HK-2 (cell line): ENCODE measurements around the gene ZBTB12.
A peak's percentile ranks its signal among the peaks of the same experiment; 100 is the strongest.
"Not testable (repeated sequence)": the region's sequence is repeated elsewhere in the genome, so short reads cannot be mapped to it uniquely, and the experiment has no call there.

Experiments used
- DNase-seq: peaks from one replicate; pipeline ENCODE4 v3.0.0-alpha.2; 2018; ENCODE audit not compliant: unreplicated experiment

The ZBTB12 gene

DNA sequence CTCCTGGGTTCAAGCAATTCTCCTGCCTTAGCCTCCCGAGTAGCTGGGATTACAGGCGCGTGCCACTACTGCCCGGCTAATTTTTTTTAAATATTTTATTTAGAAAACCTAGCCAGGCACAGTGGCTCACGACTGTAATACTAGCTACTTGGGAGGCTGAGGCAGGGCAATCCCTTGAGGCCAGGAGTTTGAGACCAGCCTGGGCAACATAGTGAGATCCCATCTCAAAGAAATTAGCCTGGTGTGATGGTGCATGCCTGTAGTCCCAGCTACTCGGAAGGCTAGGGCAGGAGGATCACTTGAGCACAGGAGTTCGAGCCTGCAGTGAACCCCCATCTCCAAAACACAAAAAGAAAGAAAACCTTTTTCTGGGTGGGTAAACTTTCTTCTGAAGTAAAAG, 25.5 kb downstream of the ZBTB12 start:
- no peak for DNase-seq

DNA sequence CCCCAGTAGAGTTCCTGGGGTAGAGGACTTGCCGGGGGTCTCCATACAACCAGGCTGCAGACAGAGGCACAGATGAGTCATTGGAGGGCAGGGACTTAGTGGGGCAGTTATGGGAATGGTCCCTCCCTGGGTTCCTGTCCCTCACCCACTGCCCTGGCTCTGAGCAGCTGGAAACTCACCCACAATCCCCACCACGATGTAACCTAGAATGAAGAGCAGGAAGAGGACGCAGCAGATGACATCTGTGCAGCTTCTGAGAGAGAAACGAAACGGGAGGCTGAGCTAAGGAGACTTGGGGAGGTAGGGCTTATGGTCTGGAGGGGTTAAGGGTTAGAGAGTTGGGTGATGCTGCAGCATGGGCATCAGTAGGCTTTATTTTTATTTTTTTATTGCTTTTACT, 26.0 kb downstream of the ZBTB12 start:
- DNase-seq: no peak

DNA sequence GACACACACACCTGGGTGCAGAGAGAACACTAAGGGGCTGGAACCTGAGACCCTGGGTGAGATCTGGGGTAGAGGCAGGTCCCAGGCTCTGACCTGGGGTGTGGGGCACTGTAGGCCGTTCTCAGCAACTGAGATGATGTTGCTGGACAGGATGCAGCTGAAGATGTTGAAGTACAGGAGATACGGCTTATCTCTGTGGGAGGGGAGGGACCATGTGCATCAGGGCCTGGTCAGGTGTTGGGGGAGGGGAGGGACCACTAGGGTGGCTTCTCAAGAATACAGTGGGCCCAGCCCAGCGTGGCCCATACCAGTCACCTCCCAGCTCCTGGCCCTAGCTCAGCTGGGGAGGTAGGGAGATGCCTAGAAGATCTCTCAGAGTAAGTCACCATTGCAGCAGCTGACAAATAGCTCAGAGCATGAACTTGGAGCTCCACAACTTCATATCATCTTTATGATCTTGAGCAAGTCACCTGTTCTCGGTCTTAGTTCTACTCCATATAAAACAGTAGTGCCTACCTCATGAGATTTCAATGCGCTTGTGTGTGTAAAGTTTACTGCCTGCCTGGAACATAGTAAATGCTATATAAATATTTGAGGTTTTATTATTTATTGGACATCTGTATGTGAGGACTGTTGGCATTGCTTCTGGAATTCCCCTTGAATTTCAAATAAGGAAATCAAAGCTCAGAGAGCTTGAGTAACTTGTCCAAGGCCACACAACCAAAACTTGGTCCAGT, 26.9 kb downstream of the ZBTB12 start:
- DNase-seq: no peak

DNA sequence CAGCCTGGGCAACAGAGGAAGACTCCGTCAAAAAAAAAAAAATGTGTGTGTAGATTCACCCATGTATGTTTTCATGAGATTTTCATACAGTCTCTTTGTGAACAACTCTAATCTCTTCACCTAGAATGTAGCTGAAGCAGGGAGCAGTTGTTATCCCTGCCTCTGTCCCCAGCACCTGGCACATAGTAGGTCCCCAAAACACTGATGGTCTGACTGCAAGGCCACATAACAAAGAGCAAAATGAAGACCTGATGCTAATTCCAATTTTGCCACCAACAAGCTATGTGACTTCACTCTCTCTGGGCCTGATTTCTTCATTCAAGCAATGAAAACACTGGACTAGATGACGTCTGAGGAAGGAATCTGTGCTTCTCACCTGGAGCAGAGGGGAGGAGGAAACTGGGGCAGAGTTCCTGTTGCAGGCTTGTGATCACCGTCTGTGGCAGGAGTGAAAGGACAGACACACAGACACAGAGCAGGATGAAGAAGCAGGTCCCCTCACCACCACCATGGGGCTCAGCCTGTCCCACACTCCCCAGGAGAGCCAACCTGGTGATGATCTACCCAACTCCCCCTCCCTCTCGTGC, 27.7 kb downstream of the ZBTB12 start:
- no peak for DNase-seq

DNA sequence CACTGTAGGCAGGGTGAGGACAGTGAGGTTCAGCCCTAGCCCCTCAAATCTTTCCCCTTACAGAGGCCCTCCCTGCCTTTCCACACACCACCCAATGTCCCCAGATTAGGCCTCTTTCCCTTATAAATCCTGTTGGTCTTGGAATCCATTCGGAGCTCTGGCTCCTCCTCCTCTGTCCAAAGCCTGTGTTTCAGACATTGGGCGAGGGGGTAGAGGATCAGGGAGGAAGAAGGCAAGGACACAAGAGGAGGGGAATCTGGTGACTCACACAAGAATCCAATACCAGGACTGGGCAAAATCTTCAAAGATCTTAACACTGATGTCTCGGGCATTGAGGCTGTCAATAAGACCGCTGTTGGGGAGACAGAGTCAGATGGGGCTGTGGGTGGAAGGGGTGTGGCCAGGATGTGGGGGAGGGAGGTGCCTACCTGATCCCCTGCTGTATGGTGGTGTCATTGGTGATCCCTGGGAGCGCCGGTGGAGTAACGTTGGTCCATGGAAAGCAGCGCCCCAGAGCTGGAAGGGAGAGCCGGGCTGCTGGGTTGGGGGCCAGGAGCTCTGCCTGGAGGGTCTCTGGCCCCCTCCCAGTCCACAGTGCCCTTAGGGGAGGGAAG, 30.7 kb downstream of the ZBTB12 start:
- no peak for DNase-seq

DNA sequence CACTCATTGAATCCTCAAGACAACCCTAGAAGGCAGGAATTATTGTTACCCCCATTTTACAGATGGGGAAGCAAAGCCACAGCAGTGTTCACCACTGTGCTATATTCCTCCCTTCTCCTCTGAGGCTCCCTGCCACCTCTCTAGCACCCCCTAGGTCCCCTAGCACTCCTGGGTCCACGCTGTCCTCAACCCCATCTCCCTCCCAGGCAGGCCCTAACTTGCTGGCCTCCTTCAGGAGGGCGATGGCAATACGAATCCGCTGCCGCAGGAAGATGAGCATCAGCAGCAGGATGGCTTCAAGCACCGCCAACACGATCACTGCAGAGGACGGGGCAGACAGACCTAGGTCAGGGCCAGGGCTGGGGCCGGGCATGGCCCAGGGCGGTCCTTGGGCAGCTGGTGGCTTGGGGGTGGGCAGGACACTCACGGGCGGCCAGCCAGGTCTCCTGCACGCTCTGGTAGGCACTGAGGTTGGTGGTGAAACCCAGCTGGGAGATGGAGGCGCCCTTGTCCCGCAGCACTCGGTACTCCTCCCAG, 31.4 kb downstream of the ZBTB12 start:
- no peak for DNase-seq

DNA sequence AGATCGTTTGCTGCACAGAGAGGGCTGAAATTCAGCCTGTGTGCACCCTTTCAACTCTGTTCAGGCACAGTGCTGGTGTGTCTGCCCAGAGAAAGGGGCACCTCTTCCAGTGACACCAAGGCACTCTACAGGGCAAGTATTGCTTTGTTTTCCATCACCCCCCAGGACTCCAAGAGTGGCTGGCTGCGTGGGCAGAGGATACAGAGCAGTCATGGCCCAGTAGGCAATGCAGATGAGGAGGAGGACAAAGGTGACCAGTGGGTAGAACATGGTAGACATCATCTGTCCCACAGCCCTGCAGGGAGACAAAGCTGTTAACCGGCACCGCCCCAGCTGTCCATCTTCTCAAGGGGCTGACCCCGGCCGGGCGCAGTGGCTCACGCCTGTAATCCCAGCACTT, 32.5 kb downstream of the ZBTB12 start:
- DNase-seq: no peak

DNA sequence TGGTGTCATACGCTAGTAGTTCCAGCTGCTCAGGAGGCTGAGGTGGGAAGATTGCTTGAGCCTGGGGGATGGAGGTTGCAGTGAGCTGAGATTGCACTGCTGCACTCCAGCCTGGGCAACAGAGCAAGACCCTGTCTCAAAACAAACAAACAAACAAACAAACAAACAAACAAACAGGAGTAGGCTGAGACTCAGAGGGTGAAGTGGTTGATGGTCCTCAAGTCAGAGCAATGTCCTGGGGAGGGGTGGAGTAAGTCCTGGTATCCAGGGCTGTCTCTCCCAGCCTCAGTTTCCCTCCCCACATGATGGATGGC, 33.3 kb downstream of the ZBTB12 start:
- DNase-seq: not testable (repeated sequence)

DNA sequence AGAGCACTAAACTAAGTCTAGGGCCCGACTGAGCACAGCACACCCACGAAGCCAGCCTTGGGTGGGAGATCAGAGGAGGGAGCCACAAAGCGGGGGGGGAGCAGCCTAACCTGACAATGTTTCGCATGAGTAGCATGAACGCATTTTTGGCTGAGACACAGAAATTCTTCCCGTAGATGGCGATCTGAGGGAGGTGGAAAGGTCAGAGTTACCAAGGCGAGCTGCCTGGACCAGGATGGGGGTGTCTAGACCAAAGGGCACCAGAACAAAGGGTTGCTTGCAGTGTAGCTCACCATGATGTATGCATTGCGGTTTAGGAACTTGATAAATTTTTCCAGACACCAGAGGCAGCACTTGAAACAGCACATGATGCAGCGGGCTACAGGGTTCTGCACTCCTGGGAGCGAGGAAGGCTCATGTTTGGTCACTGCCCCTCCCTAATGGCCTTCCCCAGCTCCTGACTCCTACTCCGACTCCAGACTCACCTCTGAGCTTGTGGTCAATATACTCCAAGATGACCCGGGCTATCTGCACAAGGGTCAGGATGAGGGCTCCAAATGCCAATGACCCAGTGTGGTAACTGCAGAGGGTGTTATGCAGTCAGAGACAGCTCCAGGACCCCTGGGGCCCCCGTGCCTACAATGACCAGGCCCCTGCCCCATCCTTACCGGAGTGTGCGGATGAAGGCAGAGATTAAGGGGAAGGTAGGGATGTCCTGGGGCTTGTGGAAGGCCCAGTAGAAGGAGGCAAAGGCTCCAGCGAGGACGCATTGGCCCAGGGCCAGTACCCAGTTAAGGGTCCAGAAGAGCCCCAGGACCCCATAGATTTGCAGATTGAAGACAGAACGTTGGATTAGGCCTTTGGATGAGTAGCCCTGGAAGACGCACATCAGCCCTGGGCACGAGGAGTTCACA, 36.4 kb downstream of the ZBTB12 start:
- DNase-seq: no peak

DNA sequence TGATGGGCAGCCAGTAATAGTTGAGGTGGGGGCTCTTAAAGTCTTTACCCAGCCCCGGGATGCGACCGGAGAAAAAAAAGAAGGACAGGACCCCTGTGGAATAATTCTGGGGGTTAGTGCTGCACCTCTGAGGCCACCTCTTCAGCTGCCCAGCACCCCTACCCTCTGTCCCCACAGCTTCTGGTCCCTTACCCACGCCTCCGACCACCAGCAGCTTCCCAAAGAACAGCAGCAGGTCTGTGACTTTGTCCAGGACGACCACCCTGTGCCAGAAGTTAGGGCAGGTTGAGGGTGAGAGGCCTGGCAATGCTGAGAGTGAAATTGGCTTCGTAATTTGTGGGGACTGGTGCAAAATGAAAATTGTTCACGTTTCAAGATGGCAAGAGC, 37.1 kb downstream of the ZBTB12 start:
- DNase-seq: no peak

DNA sequence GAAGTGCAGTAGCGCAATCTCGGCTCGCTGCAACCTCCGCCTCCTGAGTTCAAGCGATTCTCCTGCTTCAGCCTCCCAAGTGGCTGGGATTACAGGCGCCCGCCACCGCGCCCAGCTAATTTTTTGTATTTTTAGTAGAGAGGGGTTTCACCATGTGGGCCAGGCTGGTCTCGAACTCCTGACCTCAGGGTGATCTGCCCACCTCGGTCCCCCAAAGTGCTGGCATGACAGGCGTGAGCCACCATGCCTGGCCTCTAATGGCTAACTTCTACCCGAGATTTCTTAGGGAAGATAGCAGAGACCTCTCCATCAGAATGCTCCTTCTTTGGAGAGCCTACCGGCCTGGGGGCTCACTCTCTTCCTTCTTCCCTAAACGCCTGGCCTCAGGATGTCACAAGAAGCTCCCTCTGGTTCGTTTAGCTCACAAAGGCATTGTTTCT, 37.7 kb downstream of the ZBTB12 start:
- DNase-seq: not testable (repeated sequence)

DNA sequence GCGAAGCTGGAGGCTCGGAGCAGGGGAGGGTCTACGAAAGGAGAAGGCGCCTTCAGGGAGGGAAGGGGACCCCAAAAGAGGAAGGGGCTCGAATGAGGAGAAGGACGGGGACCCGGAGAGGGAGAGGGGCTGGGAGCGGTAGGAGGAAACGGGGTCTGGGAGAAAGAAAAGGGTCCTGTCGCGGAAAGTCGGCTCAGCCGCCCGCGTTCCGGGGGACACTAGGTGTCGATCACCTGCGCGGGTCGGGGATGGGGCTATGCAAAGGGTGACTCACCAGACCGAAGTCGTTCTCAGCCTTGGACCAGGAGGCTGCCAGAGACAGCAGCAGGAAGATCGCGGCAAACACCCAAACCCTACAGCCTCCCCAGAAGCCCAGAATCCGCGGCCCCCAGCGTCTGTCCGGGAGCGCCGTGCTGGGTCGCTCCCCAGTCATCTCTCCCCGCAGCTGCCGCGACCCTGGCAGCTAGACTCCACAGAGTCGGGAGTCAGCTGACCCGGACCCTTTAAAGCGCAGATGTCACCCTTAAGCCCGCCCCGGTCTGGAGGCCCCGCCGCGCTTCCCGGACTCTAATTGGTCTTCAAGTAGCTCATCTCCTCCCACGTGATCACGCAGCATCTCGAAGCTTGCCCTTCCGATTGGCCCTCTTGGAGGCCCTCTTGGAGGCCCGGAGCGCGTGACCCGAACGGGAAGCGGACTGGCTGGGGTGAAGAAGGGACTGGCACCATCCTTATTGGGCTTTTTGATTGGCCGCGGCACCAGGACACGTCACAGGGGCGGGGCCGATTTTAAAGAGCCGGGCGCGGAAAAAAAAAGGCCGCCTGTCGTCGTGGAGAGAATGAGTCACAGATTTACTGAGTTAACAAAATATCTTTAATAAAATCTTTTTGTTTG, 39.3 kb downstream of the ZBTB12 start, which contains the start of gene NEU1:
Gene NEU1, minus strand, starts transcription at position 478 of the 892 bp plus-strand sequence. Its CDS starts 45 bp downstream, at position 433.
- peak; percentile 100 for DNase-seq

DNA sequence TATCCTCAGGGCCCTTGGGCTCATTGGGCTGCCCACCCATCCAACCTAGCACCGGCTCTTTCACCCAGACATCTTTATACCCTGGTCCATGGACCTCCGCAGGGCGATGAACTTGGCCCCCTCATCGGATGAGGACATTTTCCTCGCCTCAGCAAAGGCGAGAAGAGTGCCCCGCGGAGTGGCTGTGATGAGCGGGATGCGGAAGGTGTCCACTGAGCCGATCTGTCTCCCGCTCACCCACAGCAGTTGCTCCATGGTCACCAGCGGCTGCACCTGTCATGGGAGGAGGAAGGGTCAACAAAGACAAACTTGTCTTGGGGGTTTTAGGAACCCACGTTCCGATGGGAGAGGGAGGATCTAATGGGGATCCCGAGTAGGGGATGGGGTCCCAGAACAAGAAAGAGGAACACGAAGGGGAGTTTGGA, 40.0 kb downstream of the ZBTB12 start:
- no peak for DNase-seq

DNA sequence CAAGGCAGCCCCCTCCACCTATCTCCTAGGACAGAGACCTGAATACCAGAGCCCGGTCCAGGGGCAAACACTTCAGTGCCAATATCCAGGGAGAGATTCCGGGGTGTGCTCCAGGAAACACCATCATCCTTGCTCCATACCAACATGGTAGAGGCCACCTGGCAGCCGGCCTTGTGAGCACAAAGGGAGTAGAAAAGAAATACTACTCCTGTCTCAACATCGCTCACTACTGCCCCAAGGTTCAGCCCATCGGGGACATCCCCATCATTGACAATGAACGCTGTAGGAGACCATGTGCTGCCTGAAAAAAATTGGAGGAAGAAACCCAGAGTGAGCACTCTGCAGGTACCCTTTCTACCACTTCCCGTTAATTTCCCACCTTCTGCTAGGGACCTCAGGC, 40.7 kb downstream of the ZBTB12 start:
- DNase-seq: no peak

DNA sequence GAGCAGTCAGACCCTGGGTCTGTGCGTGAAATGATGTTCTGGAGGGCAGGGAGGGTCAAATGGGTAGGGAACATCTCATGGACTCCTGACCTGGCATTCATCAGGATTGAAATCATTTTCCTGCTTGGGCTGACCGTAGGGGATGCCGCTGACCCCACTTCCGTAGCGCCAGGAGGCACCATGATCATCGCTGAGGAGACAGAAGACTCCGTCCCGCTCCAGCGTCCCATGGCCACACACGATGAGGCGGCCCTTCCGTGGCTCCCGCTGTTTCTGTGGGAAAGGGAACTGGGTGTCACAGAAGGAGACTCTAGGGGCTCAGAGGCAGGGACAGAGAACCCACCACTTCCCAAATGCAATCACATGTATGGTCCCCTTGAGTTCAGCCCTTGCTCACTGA, 41.5 kb downstream of the ZBTB12 start:
- DNase-seq: no peak

DNA sequence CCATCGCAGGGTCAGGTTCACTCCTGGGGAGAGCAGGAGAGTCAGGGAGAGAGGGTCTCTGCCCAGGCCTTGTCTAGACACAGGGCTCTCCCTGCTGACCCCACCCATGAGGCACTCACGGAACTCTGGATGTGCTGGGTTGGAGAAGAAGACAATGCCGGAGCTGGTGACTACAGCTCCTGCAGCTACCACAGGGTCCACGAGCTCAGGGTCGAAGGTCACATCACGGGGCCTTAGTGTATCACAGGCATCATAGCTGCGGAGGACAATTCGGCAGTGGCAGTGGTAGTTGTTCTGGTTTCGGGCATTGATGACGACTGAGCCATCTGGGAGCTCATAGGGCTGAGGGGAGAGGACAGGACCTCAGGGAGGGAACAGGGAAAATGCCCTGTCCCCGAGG, 42.0 kb downstream of the ZBTB12 start:
- DNase-seq: no peak

DNA sequence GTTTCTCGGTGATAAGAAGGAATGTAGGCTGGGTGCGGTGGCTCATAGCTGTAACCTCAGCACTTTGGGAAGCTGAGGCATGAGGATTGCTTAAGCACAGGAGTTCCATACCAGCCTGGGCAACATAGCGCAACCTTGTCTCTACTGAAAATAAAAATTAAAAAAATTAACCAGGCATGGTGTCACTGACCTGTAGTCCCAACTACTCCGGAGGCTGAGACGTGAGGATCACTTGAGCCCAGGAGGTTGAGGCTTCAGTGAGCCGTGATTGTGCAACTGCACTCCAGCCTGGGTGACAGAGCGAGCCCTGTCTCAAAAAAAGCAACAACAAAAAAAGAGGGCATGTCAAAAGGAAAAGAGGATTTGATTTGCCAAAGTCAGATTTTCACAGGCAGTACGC, 43.2 kb downstream of the ZBTB12 start:
- DNase-seq: no peak

DNA sequence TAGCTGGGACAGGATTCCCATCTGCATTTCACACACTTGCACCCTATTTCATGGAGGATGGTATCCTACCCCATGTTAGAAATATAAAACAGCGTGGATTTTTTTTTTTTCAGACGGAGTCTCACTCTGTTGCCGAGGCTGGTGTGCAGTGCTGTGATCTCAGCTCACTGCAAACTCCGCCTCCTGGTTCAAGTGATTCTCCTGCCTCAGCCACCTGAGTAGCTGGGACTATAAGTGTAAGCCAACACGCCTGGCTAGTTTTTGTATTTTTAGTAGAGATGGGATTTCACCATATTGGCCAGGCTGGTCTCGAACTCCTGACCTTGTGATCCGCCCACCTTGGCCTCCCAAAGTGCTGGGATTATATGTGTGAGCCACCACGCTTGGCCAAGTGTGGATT, 44.1 kb downstream of the ZBTB12 start:
- not testable (repeated sequence) for DNase-seq

DNA sequence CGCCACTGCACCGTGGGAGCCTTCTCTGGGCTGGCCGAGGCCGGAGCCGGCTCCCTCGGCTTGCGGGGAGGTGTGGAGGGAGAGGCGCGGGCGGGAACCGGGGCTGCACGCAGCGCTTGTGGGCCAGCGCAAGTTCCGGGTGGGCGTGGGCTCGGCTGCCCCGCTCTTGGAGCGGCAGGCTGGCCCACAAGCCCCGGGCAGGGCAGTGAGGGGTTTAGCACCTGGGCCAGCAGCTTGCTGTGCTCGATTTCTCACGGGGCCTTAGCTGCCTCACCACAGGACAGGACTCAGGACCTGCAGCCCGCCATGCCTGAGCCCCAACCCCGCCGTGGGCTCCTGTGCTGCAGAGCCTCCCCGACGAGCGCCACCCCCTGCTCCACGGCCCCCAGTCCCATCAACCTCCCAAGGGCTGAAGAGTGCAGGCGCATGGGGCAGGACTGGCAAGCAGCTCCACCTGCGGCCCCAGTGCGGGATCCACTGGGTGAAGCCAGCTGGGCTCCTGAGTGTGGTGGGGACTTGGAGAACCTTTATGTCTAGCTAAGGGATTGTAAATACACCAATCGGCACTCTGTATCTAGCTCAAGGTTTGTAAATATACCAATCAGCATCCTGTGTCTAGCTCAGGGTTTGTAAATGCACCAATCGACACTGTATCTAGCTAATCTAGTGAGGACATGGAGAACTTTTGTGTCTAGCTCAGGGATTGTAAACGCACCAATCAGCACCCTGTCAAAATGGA, 49.7 kb downstream of the ZBTB12 start:
- not testable (repeated sequence) for DNase-seq

DNA sequence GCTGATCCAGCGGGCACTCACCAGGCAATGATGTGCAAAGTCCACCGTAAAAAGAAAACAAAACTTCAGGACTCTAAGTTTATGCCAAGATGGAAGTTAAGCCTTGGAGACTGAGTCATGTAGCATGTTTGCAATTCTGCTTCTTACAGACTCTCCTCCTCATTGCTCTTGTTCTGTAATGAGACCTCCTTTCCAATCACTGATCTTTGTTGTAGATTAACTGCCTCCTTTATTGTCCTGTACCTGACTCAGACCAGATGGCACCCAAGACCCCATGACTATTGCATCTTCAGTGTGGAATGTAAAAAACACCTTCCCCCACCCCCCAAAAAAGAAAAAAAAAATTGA, 50.4 kb downstream of the ZBTB12 start:
- DNase-seq: no peak
